ENCODE measurements around the gene AP4E1. TPM values are rescaled to one million over a fixed set of nuclear protein-coding genes. Genes with fewer than 3 reads are reported as not detected.

AP4E1 gene
- polyA plus RNA-seq, 1 donor (not counting 4 experiments of a cell fraction or from before 2014, with no cell fraction given) = 7.9 TPM

- no peak overlapping the region for H3K9ac ChIP-seq (ENCODE audit: control insufficient read depth, extremely low read depth, insufficient read depth, low read length)
- no peak overlapping the region for H3K27ac ChIP-seq (ENCODE audit: control insufficient read depth, insufficient read depth, low read length)
- FAIRE-seq (peak; percentile 64), DNase-seq (ENCODE audit: low read depth, low spot score) (no peak)
- dilution Hi-C loops (cut with MboI; ENCODE audit: extremely low pct_ligation_motif_present, low sequenced_read_pairs) = no loop called here
- no peaks in the 10 kb centered on the region for H4K20me1 ChIP-seq (ENCODE audit: control insufficient read depth, extremely low read depth, insufficient read depth, low read length)
- H3K9me1 ChIP-seq (ENCODE audit: control insufficient read depth, extremely low read depth, insufficient read depth, low read length) = no peaks in the 10 kb centered on the region
- no peaks in the 10 kb centered on the region for H3K4me1 ChIP-seq (ENCODE audit: control insufficient read depth, extremely low read depth, insufficient read depth, low read length)
- no peaks in the 10 kb centered on the region for H3K27me3 ChIP-seq (ENCODE audit: control insufficient read depth, extremely low read depth, insufficient read depth, low read length)
- no peaks in the 10 kb centered on the region for H3K36me3 ChIP-seq (ENCODE audit: control insufficient read depth in 2 of 2, extremely low read depth in 1 of 2, insufficient read depth in 2 of 2, low read length in 2 of 2)
- TF ChIP-seq EZH2 (IDR thresholded peaks at IDR 0.05; ENCODE audit: low read length) = no peak
- no peak for TF ChIP-seq CTCF (optimal IDR thresholded peaks at IDR 0.05 in 1 of 3, IDR thresholded peaks at IDR 0.05 in 1 of 3, conservative IDR thresholded peaks at IDR 0.05 in 1 of 3; ENCODE audit: extremely low read depth in 1 of 3, insufficient read depth in 2 of 3, low read length in 3 of 3)
- H3K79me2 ChIP-seq (ENCODE audit: control insufficient read depth, insufficient read depth, low read length) = no peaks in the 10 kb centered on the region
- H3K4me2 ChIP-seq (ENCODE audit: control insufficient read depth, extremely low read depth, insufficient read depth, low read depth, low read length) = peak overlapping the region; percentile 16
- H3K9me3 ChIP-seq (ENCODE audit: control insufficient read depth, low read depth, low read length) = no peaks in the 10 kb centered on the region
- no peak overlapping the region for H2AFZ ChIP-seq (ENCODE audit: control insufficient read depth, low read length)
- no peak overlapping the region for H3K4me3 ChIP-seq (ENCODE audit: control insufficient read depth in 2 of 3, extremely low read depth in 1 of 3, insufficient read depth in 2 of 3, low read depth in 1 of 3, low read length in 3 of 3)
These were observed 129.9 kb downstream of the AP4E1 start for GRCh38 chr15:51038162-51038973.

GRCh38 chr15:51038974-51039319 is 130.5 kb downstream of the AP4E1 start:
- no peaks in the 10 kb centered on the region for H3K79me2 ChIP-seq (ENCODE audit: control insufficient read depth, insufficient read depth, low read length)
- no peak overlapping the region for H3K4me2 ChIP-seq (ENCODE audit: control insufficient read depth, extremely low read depth, insufficient read depth, low read depth, low read length)
- no peaks in the 10 kb centered on the region for H3K9me3 ChIP-seq (ENCODE audit: control insufficient read depth, low read depth, low read length)
- H3K4me3 ChIP-seq (ENCODE audit: control insufficient read depth in 2 of 3, extremely low read depth in 1 of 3, insufficient read depth in 2 of 3, low read depth in 1 of 3, low read length in 3 of 3) = no peak overlapping the region
- H3K36me3 ChIP-seq (ENCODE audit: control insufficient read depth in 2 of 2, extremely low read depth in 1 of 2, insufficient read depth in 2 of 2, low read length in 2 of 2) = no peaks in the 10 kb centered on the region
- dilution Hi-C loops (cut with MboI; ENCODE audit: extremely low pct_ligation_motif_present, low sequenced_read_pairs) = no loop called here
- FAIRE-seq (no peak), DNase-seq (ENCODE audit: low read depth, low spot score) (no peak)
- no peaks in the 10 kb centered on the region for H3K27me3 ChIP-seq (ENCODE audit: control insufficient read depth, extremely low read depth, insufficient read depth, low read length)
- H3K27ac ChIP-seq (ENCODE audit: control insufficient read depth, insufficient read depth, low read length) = no peak overlapping the region
- no peaks in the 10 kb centered on the region for H4K20me1 ChIP-seq (ENCODE audit: control insufficient read depth, extremely low read depth, insufficient read depth, low read length)
- H3K9me1 ChIP-seq (ENCODE audit: control insufficient read depth, extremely low read depth, insufficient read depth, low read length) = no peaks in the 10 kb centered on the region
- no peak overlapping the region for H2AFZ ChIP-seq (ENCODE audit: control insufficient read depth, low read length)
- TF ChIP-seq CTCF (optimal IDR thresholded peaks at IDR 0.05 in 1 of 3, IDR thresholded peaks at IDR 0.05 in 1 of 3, conservative IDR thresholded peaks at IDR 0.05 in 1 of 3; ENCODE audit: extremely low read depth in 1 of 3, insufficient read depth in 2 of 3, low read length in 3 of 3) (no peak), EZH2 (IDR thresholded peaks at IDR 0.05; ENCODE audit: low read length) (no peak)
- H3K4me1 ChIP-seq (ENCODE audit: control insufficient read depth, extremely low read depth, insufficient read depth, low read length) = no peaks in the 10 kb centered on the region
- H3K9ac ChIP-seq (ENCODE audit: control insufficient read depth, extremely low read depth, insufficient read depth, low read length) = no peak overlapping the region

Data from keratinocyte (primary cell).